HepG2 (cell line): ENCODE results near the gene WDR5B. TPM values are rescaled to one million over a fixed set of nuclear protein-coding genes. Genes with fewer than 3 reads are reported as not detected.

Experiments used
- JDP2 ChIP-seq: sonication (generic); formaldehyde crosslinking; IDR thresholded peaks from 2 replicates; pipeline ENCODE4 v1.8.1; 2022; ENCODE audit warnings: missing genetic modification reagents, borderline replicate concordance
- NR2F6 ChIP-seq, 2 experiments: IDR thresholded peaks; 2 replicates each; pipeline ENCODE4 v1.6.1; 2016; ENCODE audit warnings: antibody characterized with exemption in 1 of 2, mild to moderate bottlenecking in 1 of 2
- POLR2A ChIP-seq, 2 experiments: IDR thresholded peaks; 2 replicates each; pipeline ENCODE4 v1.6.1; 2011; ENCODE audit warnings: low read depth in 2 of 2, low read length in 2 of 2, mild to moderate bottlenecking in 1 of 2, moderate library complexity in 1 of 2; ENCODE audit not compliant: insufficient read depth in 1 of 2
- SP2 ChIP-seq: sonication (generic); formaldehyde crosslinking; IDR thresholded peaks from 2 replicates; pipeline ENCODE4 v1.5.1; 2020; ENCODE audit warnings: mild to moderate bottlenecking, missing genetic modification reagents
- THRA ChIP-seq: sonication (generic); formaldehyde crosslinking; IDR thresholded peaks from 2 replicates; pipeline ENCODE4 v1.4.0; 2020; ENCODE audit warnings: missing genetic modification reagents, borderline replicate concordance
- ZBTB2 ChIP-seq: sonication (generic); formaldehyde crosslinking; IDR thresholded peaks from 2 replicates; pipeline ENCODE4 v1.8.0; 2022; ENCODE audit warnings: low read depth, missing genetic modification reagents
- ZC3H4 ChIP-seq: sonication (generic); formaldehyde crosslinking; IDR thresholded peaks from 2 replicates; pipeline ENCODE4 v1.4.0; 2020; ENCODE audit warnings: missing genetic modification reagents, borderline replicate concordance
- ZFAT ChIP-seq: sonication (generic); formaldehyde crosslinking; conservative IDR thresholded peaks from 2 replicates; pipeline ENCODE4 v1.8.1; 2023; ENCODE audit warnings: missing genetic modification reagents, inconsistent platforms
- ZFP91 ChIP-seq: sonication (generic); formaldehyde crosslinking; IDR thresholded peaks from 2 replicates; pipeline ENCODE4 v1.9.0; 2022; ENCODE audit warnings: missing genetic modification reagents, mild to moderate bottlenecking, borderline replicate concordance
- ZFY ChIP-seq: sonication (generic); formaldehyde crosslinking; IDR thresholded peaks from 2 replicates; pipeline ENCODE4 v1.4.0; 2020; ENCODE audit warnings: missing genetic modification reagents
- ZMYM3 ChIP-seq: sonication (generic); formaldehyde crosslinking; IDR thresholded peaks from 2 replicates; pipeline ENCODE4 v1.5.1; 2020; ENCODE audit warnings: mild to moderate bottlenecking, missing genetic modification reagents
- ZNF460 ChIP-seq: sonication (generic); formaldehyde crosslinking; IDR thresholded peaks from 2 replicates; pipeline ENCODE4 v1.5.1; 2020; ENCODE audit warnings: missing genetic modification reagents, mild to moderate bottlenecking, borderline replicate concordance
- ZNF598 ChIP-seq: sonication (generic); formaldehyde crosslinking; IDR thresholded peaks from 2 replicates; pipeline ENCODE4 v1.5.1; 2020; ENCODE audit warnings: mild to moderate bottlenecking, missing genetic modification reagents, borderline replicate concordance
- ZNF646 ChIP-seq: sonication (generic); formaldehyde crosslinking; IDR thresholded peaks from 2 replicates; pipeline ENCODE4 v1.9.0; 2021; ENCODE audit warnings: mild to moderate bottlenecking, missing genetic modification reagents
- polyA plus RNA-seq, 8 experiments: library from polyadenylated mRNA; depleted of rRNA in 3 of 8; stranded (reverse) in 7 of 8; unstranded in 1 of 8; fragments of >200 nt; fragmentation: Illumina TruSeq in 4 of 8; extraction: Trizol in 4 of 8; gene quantifications; 2 replicates each; pipeline versions ENCODE4 v1.2.1 to v1.2.3, GENCODE V29; 2011 to 2016; ENCODE audit warnings: low read depth in 4 of 8, missing spikeins in 1 of 8, mixed read lengths in 1 of 8; ENCODE audit not compliant: insufficient read depth in 1 of 8
- total RNA-seq, 5 experiments: library from RNA; depleted of rRNA; stranded (reverse); fragments of >200 nt; fragmentation: Illumina TruSeq; extraction: Trizol; gene quantifications; 2 replicates each; pipeline ENCODE4 v1.2.3, GENCODE V29; 2016; ENCODE audit warnings: low read depth in 1 of 5
- TF ChIP-seq, protein P1 (sequence below): sonication (generic); formaldehyde crosslinking; conservative IDR thresholded peaks from 2 replicates; pipeline ENCODE4 v1.4.0; 2020; ENCODE audit warnings: missing genetic modification reagents

Gene WDR5B
- total and polyA plus RNA-seq, 2 of the 13 experiments (the other 11 are each of a cell fraction or from before 2014, with no cell fraction given): 2.5 to 3.6 TPM

DNA sequence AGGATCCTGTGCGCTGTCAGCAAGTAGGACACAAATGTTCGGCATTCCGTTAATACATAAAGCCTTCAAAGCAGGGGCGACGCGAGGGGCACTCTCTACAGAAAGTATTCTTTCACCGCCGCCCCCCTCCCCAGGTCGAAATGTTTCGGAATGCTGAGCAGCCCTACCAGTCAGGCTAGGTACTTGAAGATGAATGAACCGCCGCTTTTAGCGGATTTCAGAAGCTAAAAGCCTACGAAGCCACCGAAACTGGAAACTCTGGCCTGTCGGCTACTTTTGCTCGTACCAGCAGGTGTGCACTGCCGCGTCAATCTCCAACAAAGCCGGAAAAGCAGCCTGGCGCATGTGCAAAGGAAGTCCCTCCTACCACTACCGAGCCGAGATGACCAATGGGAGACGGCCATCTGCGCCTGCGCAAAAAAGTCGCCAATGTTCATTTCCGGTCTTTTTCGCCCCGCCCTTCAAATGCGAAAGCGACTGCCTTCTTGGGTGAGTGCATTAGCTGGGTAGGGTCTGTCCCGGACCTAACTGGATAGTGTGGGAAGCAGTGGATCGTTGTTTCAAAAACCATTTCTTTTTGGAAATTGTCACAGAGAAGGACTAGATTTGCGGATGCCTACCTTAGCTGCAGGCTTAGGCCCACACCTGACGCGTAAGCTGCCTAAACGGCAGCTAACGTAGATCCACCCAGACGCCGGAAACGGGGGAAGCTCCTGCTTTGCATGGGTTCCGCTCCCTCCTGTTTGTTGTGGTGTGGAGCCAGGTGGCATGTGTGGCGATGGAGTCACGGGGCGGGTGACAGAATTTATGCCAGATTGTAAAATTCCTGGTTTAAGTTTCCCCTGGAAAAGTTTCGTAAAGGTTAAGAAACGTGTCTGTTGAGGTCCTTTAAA, at the start of gene WDR5B (continued):
- TF ChIP-seq ZNF460 (CRISPR knock-in tag) (no peak), THRA (CRISPR knock-in tag) (peak; percentile 13; the same call in 1 of the 2 replicates), NR2F6 (IDR thresholded peaks at IDR 0.05) (no peak), NR2F6 (CRISPR knock-in tag; IDR thresholded peaks at IDR 0.05) (no peak), SP2 (CRISPR knock-in tag) (peak; percentile 83), JDP2 (no peak), ZBTB2 (no peak), POLR2A (IDR thresholded peaks at IDR 0.05; ENCODE audit: insufficient read depth in 1 of 2, low read depth in 2 of 2, low read length in 2 of 2) (peak; percentile 90 to 97), ZNF598 (CRISPR knock-in tag) (peak; percentile 85; the same call in 1 of the 2 replicates), ZC3H4 (CRISPR knock-in tag) (no peak), ZFAT (CRISPR knock-in tag) (0 out of 2 replicates have a peak, but pooled peaks have one; percentile 26), ZMYM3 (CRISPR knock-in tag) (no peak), ZNF646 (CRISPR knock-in tag) (0 out of 2 replicates have a peak, but pooled peaks have one; percentile 19), ZFY (peak; percentile 95), ZFP91 (peak; percentile 35; the same call in 1 of the 2 replicates)
- TF ChIP-seq, protein P1, sequence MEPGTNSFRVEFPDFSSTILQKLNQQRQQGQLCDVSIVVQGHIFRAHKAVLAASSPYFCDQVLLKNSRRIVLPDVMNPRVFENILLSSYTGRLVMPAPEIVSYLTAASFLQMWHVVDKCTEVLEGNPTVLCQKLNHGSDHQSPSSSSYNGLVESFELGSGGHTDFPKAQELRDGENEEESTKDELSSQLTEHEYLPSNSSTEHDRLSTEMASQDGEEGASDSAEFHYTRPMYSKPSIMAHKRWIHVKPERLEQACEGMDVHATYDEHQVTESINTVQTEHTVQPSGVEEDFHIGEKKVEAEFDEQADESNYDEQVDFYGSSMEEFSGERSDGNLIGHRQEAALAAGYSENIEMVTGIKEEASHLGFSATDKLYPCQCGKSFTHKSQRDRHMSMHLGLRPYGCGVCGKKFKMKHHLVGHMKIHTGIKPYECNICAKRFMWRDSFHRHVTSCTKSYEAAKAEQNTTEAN (CRISPR knock-in tag): peak; percentile 49; the same call in 1 of the 2 replicates
